Right lobe of liver (tissue), 4 donors: ENCODE measurements around the gene SHC4.

ENCODE experiments used
- CTCF ChIP-seq, 4 donors: fragments of 200-600 bp in 3 of 4; fragments of 450-650 bp in 1 of 4; IDR thresholded peaks; one replicate each; pipeline versions ENCODE4 v1.5.1 to v1.8.0; 2016 to 2022; ENCODE audit warnings: antibody characterized with exemption in 4 of 4, mild to moderate bottlenecking in 2 of 4
- POLR2A ChIP-seq: fragments of 450-650 bp; IDR thresholded peaks from one replicate; pipeline ENCODE4 v1.6.1; 2017; ENCODE audit warnings: antibody characterized with exemption, mild to moderate bottlenecking
- donor health status: DM: no; HTN: no; CAD: no.
- donor health status: DM: no; HTN: no; CAD: no.
- donor health status: DM: no; HTN: yes; CAD: no.

GRCh38 chr15:48890375-48890972 lies 73.2 kb downstream of the SHC4 start:
- no peak for TF ChIP-seq POLR2A
- no peak for TF ChIP-seq CTCF (IDR thresholded peaks at IDR 0.05)
